K562 (cell line): ENCODE results near the gene SERPINB12. TPM values are rescaled to one million over a fixed set of nuclear protein-coding genes. Genes with fewer than 3 reads are reported as not detected.

Source experiments
- ATAC-seq: fragments of 200-7000 bp; cut with Tn5 transposase; 3 replicates; pipeline ENCODE4 v1.9.1; 2020; ENCODE audit warnings: moderate library complexity
- BruUV-seq: library from RNA; stranded (reverse); fragments of 400-500 nt; replicated peaks from 2 replicates; lab custom pipeline; 2021; lab: Mats Ljungman, UMichigan
- CTCF ChIA-PET: fragments of 300-600 bp; formaldehyde crosslinking; extraction: SDS; loops from one replicate; lab custom pipeline; 2021; ENCODE audit warnings: low intra/inter-chr PET ratio; lab: Yijun Ruan, JAX
- POLR2A ChIA-PET: fragments of 300-600, 350-650 bp; sonication (Branson Sonifier 250); formaldehyde crosslinking; extraction: SDS; loops from one replicate; lab custom pipeline; 2021; ENCODE audit warnings: antibody characterized with exemption, inconsistent platforms; lab: Yijun Ruan, JAX
- DNase-seq, 4 experiments: peaks; one replicate each; pipeline versions ENCODE4 v3.0.0 to v3.0.0-alpha.2; 2011 to 2018; ENCODE audit warnings: low spot score in 3 of 4, mixed read lengths in 3 of 4; ENCODE audit errors: extremely low read depth in 1 of 4
- FAIRE-seq: peaks from 2 replicates; lab custom pipeline; 2011; peaks lifted over from hg19 to GRCh38; lab: Jason Lieb, UNC
- H2AFZ ChIP-seq: 2 replicates; pipeline ENCODE4 v1.6.0; 2011; ENCODE audit warnings: low read depth, low read length, control low read depth, inconsistent platforms
- H3K27ac ChIP-seq: fragments of 200-600 bp; 3 replicates; pipeline ENCODE4 v1.8.0; 2011; ENCODE audit warnings: low read depth, mild to moderate bottlenecking, control low read depth, inconsistent platforms, low read length, moderate library complexity, mixed read lengths; ENCODE audit errors: extremely low read depth
- H3K27me3 ChIP-seq, 2 experiments: fragments of 300-600 bp in 1 of 2; 2 replicates in 1 of 2; 3 replicates in 1 of 2; pipeline versions ENCODE4 v1.6.0 to v1.8.0; 2011; ENCODE audit warnings: inconsistent platforms in 2 of 2, low read length in 2 of 2, mild to moderate bottlenecking in 1 of 2, mixed read lengths in 1 of 2, moderate library complexity in 1 of 2; ENCODE audit not compliant: control insufficient read depth in 2 of 2, insufficient read depth in 2 of 2
- H3K36me3 ChIP-seq: fragments of 300-600 bp; 3 replicates; pipeline ENCODE4 v1.8.0; 2011; ENCODE audit warnings: mild to moderate bottlenecking, low read length, inconsistent platforms; ENCODE audit not compliant: control insufficient read depth, insufficient read depth
- H3K4me1 ChIP-seq, 2 experiments: fragments of 200-600 bp in 1 of 2; replicated peaks in 1 of 2; 2 replicates in 1 of 2; 3 replicates in 1 of 2; pipeline versions ENCODE4 v1.5.1 to v1.8.0; 2011; ENCODE audit warnings: inconsistent platforms in 2 of 2, low read length in 2 of 2, mild to moderate bottlenecking in 1 of 2, mixed read lengths in 1 of 2, moderate library complexity in 1 of 2; ENCODE audit not compliant: control insufficient read depth in 2 of 2, insufficient read depth in 2 of 2
- H3K4me2 ChIP-seq: 2 replicates; pipeline ENCODE4 v1.6.1; 2011; ENCODE audit warnings: low read length, control low read depth, inconsistent platforms, mixed read lengths; ENCODE audit not compliant: insufficient read depth
- H3K4me3 ChIP-seq: fragments of 200-600 bp; sonication (generic), shearing (Covaris generic); 2 replicates; pipeline ENCODE4 v1.5.1; 2016; ENCODE audit warnings: control low read depth, inconsistent platforms
- H3K79me2 ChIP-seq: fragments of 200-600 bp; 3 replicates; pipeline ENCODE4 v1.8.0; 2011; ENCODE audit warnings: low read length, inconsistent platforms; ENCODE audit not compliant: control insufficient read depth, insufficient read depth
- H3K9ac ChIP-seq, 2 experiments: 2 replicates each; pipeline versions ENCODE4 v1.6.0 to v1.6.1; 2011; ENCODE audit warnings: low read depth in 2 of 2, low read length in 2 of 2, control low read depth in 1 of 2, inconsistent platforms in 1 of 2, mild to moderate bottlenecking in 1 of 2, mixed read lengths in 1 of 2; ENCODE audit not compliant: insufficient read depth in 1 of 2
- H3K9me1 ChIP-seq: one replicate; pipeline ENCODE4 v1.6.0; 2011; ENCODE audit warnings: inconsistent platforms, mild to moderate bottlenecking, low read length, moderate library complexity; ENCODE audit not compliant: control insufficient read depth, insufficient read depth
- H3K9me3 ChIP-seq: replicated peaks from 2 replicates; pipeline ENCODE4 v1.5.1; 2011; ENCODE audit warnings: low read depth, low read length, inconsistent platforms; ENCODE audit not compliant: control insufficient read depth, insufficient read depth
- H4K20me1 ChIP-seq: replicated peaks from 2 replicates; pipeline ENCODE4 v1.6.1; 2011; ENCODE audit warnings: low read length, inconsistent platforms, mixed read lengths; ENCODE audit not compliant: control insufficient read depth, insufficient read depth
- CBFA2T3 ChIP-seq: fragments of 450-650 bp; IDR thresholded peaks from 2 replicates; pipeline ENCODE4 v1.6.1; 2017
- IRF9 ChIP-seq: fragments of 450-650 bp; IDR thresholded peaks from 2 replicates; pipeline ENCODE4 v1.6.1; 2016; ENCODE audit warnings: missing biosample characterization, missing genetic modification characterization
- RAD51 ChIP-seq: fragments of 450-650 bp; IDR thresholded peaks from 2 replicates; pipeline ENCODE4 v1.7.1; 2016; ENCODE audit warnings: low read depth, mild to moderate bottlenecking, borderline replicate concordance
- REST ChIP-seq, 2 experiments: fragments of 450-650 bp; formaldehyde crosslinking in 1 of 2; IDR thresholded peaks; 2 replicates each; pipeline versions ENCODE4 v1.4.0 to v1.6.1; 2014 to 2020; ENCODE audit warnings: mild to moderate bottlenecking in 2 of 2, borderline replicate concordance in 1 of 2, low read depth in 1 of 2
- TRIM25 ChIP-seq: fragments of 450-650 bp; IDR thresholded peaks from 2 replicates; pipeline ENCODE4 v1.7.0; 2016; ENCODE audit warnings: borderline replicate concordance
- ZNF398 ChIP-seq: fragments of 250-450 bp; sonication (Bioruptor Pico); IDR thresholded peaks from 2 replicates; pipeline ENCODE4 v1.8.0; 2021; ENCODE audit warnings: moderate library complexity, mild to moderate bottlenecking, inconsistent platforms
- ZNF655 ChIP-seq: fragments of 250-450 bp; sonication (Bioruptor Pico); IDR thresholded peaks from 2 replicates; pipeline ENCODE4 v1.5.0; 2021
- ZNF778 ChIP-seq: fragments of 450-650 bp; formaldehyde crosslinking; IDR thresholded peaks from 2 replicates; pipeline ENCODE4 v1.4.0; 2020; ENCODE audit warnings: mild to moderate bottlenecking, moderate library complexity
- whole genome bisulfite sequencing: fragments of 100-300 bp; shearing (Covaris generic); methylation state at CpG from one replicate; pipeline ENCODE4 v1.1.6; 2016; ENCODE audit warnings: low coverage, mixed read lengths; ENCODE audit not compliant: insufficient coverage; ENCODE audit errors: missing lambda C conversion rate; 5-methylcytosine and 5-hydroxymethylcytosine counted together
- in situ Hi-C: fragments of 300-500 bp; cut with MboI; formaldehyde crosslinking; loops from 4 replicates; pipeline ENCODE4 v1.15.0; 2018; ENCODE audit warnings: inconsistent platforms, mixed read lengths
- intact Hi-C: fragments of 100-400 bp; cut with micrococcal nuclease; formaldehyde crosslinking; loops from 2 replicates; pipeline ENCODE4 v1.14.2; 2022
- polyA plus RNA-seq, 8 experiments: library from polyadenylated mRNA; depleted of rRNA in 4 of 8; stranded (reverse) in 5 of 8; unstranded in 3 of 8; fragments of >200 nt; fragmentation: Nextera tagmentation in 2 of 8; fragmentation: Illumina TruSeq in 1 of 8; extraction: Ambion mirVana in 2 of 8; extraction: Trizol in 1 of 8; gene quantifications; 2 replicates each; pipeline versions ENCODE4 v1.2.1 to v1.2.3, GENCODE V29; 2011 to 2014; ENCODE audit warnings: inconsistent platforms in 1 of 8, missing spikeins in 1 of 8
- total RNA-seq, 7 experiments: library from RNA; depleted of rRNA in 6 of 7; stranded (reverse); fragments of >200 nt in 6 of 7; fragmentation: Illumina TruSeq in 2 of 7; extraction: Trizol in 2 of 7; gene quantifications; 2 replicates each; pipeline versions ENCODE4 v1.2.1 to v1.2.3, GENCODE V29; 2011 to 2021; ENCODE audit warnings: low replicate concordance in 1 of 7

The SERPINB12 gene
- total and polyA plus RNA-seq, 9 of the 15 experiments (the other 6 are each of a cell fraction or from before 2014, with no cell fraction given), result not detected

GRCh38 chr18:63545000-63545399 lies 2.8 kb downstream of the SERPINB12 start:
- in situ Hi-C loops, result no loop called here
- H3K79me2 ChIP-seq, result no peaks in the 10 kb centered on the region
- BruUV-seq, result no TSS peak
- intact Hi-C loops, result no loop called here
- H3K9me3 ChIP-seq, result no peaks in the 10 kb centered on the region
- ATAC-seq (no peak), FAIRE-seq (no peak), DNase-seq (no peak)
- H4K20me1 ChIP-seq, result no peaks in the 10 kb centered on the region
- H3K4me1 ChIP-seq, result no peaks in the 10 kb centered on the region
- 0% methylated on average over 3 of the region's 3 CpGs for WGBS
- CTCF ChIA-PET, result no interaction called here
- POLR2A ChIA-PET, result no interaction called here
- no peak overlapping the region for H3K27ac ChIP-seq
- no peak overlapping the region for H3K9ac ChIP-seq
- H3K4me2 ChIP-seq, result no peak overlapping the region
- no peak overlapping the region for H2AFZ ChIP-seq
- H3K9me1 ChIP-seq, result no peaks in the 10 kb centered on the region
- no peaks in the 10 kb centered on the region for H3K27me3 ChIP-seq
- H3K4me3 ChIP-seq, result no peak overlapping the region
- H3K36me3 ChIP-seq, result no peaks in the 10 kb centered on the region
- TF ChIP-seq CBFA2T3 (no peak), RAD51 (no peak), IRF9 (tag) (no peak), ZNF398 (CRISPR knock-in tag) (no peak), ZNF778 (CRISPR knock-in tag) (no peak), ZNF655 (CRISPR knock-in tag) (no peak), REST (IDR thresholded peaks at IDR 0.05; ENCODE audit: borderline replicate concordance) (no peak), REST (CRISPR knock-in tag; IDR thresholded peaks at IDR 0.05; ENCODE audit: low read depth) (no peak), TRIM25 (no peak)
